ENCODE measurements around the gene DYRK3.
"Not testable (repeated sequence)": the region's sequence is repeated elsewhere in the genome, so short reads cannot be mapped to it uniquely, and the experiment has no call there.

DYRK3 gene

DNA sequence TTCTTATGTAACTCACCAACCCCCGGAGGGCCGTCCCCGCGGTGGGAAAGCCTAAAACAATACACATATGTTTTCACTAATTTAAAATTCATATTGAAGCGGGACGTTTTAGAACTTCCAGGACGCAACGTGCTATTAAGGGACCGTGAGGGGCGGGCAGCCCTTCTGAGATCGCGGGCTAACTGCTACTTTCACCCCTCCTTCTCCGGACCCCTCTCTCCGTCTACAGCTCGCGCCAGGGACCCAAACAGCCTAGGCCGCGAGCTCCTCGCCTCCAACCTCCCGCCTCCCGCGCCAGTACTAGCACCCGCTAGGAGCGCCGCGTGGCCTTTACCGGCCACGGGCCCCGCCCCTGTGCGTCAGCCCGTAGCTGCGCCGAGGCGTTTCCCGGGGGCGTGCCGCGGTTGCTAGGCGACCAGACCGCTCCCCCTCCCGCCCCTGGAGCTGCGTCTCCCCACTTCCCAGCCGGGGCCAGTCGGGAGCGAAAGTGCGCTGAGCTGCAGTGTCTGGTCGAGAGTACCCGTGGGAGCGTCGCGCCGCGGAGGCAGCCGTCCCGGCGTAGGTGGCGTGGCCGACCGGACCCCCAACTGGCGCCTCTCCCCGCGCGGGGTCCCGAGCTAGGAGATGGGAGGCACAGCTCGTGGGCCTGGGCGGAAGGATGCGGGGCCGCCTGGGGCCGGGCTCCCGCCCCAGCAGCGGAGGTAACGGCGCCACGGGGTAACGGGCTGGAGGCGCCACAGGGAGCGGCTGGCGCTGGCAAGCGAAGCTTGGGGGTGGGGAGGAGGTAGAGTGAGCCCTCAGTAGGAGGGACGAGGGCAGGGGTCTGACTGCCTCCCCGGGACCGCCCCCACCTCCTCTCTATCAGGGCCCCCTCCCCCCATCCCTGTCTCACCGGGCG lies at the start of gene DYRK3:
Gene DYRK3 (plus strand): TSS at position 457 of the 898 bp plus-strand sequence. CDS start 168 bp downstream, at position 625.
- DNase-seq (ENCODE audit: low read depth) = peak; percentile 91

DNA sequence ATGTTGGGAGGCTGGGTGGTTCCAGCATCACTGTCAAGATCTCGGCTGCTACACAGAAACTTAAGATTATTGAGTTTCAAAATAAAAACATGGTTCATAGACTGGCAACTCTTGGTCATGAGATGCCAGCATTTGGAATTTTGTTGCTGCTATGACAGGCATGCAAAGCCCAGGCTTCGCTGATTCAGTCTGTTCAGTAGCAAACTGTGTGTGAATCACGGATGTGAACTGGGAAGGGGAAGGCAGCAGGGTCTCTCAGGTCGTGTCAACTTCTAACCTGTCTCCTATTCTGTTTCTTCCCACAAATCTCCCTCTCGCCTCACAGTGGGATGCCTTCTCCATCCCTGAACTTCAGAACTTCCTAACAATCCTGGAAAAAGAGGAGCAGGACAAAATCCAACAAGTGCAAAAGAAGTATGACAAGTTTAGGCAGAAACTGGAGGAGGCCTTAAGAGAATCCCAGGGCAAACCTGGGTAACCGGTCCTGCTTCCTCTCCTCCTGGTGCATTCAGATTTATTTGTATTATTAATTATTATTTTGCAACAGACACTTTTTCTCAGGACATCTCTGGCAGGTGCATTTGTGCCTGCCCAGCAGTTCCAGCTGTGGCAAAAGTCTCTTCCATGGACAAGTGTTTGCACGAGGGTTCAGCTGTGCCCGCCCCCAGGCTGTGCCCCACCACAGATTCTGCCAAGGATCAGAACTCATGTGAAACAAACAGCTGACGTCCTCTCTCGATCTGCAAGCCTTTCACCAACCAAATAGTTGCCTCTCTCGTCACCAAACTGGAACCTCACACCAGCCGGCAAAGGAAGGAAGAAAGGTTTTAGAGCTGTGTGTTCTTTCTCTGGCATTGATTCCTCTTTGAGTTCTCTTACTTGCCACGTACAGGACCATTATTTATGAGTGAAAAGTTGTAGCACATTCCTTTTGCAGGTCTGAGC lies 48.6 kb upstream of the DYRK3 start:
- no peak for DNase-seq (ENCODE audit: low read depth)

DNA sequence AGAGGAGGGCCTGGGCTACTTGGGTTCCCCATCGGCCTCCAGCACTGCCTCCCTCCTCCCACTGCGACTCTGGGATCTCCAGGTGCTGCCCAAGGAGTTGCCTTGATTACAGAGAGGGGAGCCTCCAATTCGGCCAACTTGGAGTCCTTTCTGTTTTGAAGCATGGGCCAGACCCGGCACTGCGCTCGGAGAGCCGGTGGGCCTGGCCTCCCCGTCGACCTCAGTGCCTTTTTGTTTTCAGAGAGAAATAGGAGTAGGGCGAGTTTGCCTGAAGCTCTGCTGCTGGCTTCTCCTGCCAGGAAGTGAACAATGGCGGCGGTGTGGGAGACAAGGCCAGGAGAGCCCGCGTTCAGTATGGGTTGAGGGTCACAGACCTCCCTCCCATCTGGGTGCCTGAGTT lies 47.4 kb upstream of the DYRK3 start:
- no peak for DNase-seq (ENCODE audit: low read depth)

DNA sequence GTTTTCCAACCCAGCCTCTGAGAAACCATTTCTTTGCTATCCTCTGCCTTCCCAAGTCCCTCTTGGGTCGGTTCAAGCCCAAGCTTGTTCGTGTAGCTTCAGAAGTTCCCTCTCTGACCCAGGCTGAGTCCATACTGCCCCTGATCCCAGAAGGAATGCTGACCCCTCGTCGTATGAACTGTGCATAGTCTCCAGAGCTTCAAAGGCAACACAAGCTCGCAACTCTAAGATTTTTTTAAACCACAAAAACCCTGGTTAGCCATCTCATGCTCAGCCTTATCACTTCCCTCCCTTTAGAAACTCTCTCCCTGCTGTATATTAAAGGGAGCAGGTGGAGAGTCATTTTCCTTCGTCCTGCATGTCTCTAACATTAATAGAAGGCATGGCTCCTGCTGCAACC lies 46.8 kb upstream of the DYRK3 start:
- no peak for DNase-seq (ENCODE audit: low read depth)

DNA sequence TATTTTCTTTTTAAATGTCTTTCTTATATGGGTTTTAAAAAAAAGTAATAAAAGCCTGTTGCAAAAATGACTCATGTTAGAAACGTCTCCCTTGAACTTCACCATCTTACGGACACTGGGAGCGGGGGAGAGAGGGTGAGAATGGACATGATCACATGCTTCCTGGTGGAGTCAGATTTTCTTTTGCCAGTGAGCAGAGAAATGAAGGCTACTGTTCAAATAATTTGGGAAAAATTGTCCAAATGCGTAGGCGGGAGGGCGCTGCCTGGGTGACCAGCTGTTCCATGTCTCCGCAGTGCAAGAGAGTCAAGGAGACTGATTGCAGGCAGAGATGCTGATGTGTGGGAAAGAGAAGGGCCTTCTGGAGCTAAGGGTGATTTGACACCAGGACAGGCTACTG lies 46.1 kb upstream of the DYRK3 start:
- DNase-seq (ENCODE audit: low read depth) = no peak

DNA sequence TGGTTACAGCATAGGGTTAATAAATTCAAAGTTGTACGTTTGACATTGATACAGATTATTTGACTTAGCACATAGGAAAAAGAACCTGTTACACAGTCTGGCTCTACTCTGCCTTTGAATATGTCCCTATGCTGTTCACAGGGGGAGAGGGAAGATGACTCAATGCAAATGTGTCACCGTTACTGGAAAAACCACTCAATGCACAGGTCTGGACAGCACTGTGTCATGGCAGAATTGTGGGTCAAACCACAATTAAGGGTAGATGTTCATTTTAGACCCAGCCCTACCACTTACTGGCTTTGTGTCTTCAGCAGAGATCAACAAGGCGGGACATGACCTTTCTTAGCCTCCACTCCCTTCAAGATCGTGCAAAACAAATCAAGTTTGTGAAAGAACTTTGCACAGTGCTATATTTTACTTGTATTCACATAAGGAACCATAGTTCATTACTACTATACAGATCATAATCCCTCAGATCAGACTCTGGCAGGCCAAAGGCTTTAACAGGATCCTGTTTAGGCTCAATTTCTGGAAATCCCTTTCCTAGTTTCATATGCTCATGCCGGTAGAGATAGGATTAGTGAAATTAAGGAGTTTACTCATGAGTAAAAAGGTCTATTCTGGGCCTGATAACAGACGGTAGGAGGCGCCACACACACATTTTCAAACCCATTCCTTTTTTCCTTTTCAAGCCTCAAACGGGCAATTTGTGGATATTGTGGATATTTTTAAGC lies 45.1 kb upstream of the DYRK3 start:
- DNase-seq (ENCODE audit: low read depth) = no peak

DNA sequence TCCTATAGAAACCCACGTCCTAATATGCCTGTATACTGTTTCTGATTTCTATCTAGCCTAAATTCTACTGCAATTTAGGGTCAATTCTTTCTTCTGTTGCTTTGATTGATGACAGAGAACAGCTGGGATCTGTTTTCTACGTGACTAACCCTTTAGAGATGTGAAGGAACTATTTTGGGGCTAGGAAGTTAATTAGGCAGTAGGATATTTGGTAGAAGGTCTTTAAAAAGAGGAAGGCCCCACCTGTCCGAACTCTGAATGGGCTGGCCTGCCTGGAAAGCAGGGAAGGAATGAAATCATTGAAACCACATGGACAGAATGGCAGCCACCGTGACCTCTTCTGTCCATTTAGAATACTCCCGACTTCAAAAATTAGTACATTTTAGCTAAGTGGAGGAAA lies 44.1 kb upstream of the DYRK3 start:
- DNase-seq (ENCODE audit: low read depth) = no peak

DNA sequence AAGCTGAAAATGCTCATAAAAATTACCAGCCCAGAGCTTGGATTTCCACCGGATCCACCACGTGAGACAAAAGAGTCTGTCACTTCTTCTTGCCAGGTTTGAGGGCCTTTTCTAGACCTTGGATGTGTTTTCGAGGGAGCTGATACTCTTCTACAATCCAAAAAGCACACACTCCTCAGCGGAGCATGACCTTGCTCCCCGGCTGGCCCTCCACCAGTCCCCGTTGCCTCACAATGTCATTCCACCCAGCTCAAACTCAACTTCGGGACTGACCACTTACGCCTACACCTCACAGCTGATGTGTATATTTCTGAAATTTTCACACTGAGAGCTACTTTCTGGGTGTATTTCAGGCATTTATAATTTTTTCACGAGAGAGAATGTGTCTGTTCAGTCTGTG lies 43.6 kb upstream of the DYRK3 start:
- no peak for DNase-seq (ENCODE audit: low read depth)

DNA sequence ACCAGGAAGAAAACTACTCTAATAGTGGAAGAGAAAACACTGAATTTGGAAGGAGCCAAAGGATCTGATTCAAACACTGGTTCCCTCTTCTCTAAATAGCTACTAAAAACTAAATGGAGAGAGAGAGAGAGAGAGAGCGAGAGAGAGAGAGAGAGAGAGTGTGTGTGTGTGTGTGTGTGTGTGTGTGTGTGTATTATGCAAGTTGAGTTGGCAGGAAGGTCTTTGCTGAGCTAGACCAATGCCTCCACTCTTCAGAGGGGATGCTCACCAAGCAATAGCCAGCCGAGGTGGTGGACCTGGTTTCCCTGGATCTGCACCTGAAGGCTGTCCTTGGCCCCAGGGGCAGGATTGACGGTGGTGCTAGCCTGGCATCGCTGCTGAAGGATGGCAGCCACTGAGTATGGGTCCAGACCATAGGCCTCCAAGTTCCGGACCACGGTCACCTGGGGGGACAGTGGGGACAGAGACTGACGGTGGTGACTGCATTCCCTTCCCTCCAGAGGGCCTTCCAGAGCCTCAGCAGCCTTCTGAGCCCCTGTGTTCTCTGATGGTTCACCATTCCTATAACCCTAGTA lies 41.9 kb upstream of the DYRK3 start:
- no peak for DNase-seq (ENCODE audit: low read depth)

DNA sequence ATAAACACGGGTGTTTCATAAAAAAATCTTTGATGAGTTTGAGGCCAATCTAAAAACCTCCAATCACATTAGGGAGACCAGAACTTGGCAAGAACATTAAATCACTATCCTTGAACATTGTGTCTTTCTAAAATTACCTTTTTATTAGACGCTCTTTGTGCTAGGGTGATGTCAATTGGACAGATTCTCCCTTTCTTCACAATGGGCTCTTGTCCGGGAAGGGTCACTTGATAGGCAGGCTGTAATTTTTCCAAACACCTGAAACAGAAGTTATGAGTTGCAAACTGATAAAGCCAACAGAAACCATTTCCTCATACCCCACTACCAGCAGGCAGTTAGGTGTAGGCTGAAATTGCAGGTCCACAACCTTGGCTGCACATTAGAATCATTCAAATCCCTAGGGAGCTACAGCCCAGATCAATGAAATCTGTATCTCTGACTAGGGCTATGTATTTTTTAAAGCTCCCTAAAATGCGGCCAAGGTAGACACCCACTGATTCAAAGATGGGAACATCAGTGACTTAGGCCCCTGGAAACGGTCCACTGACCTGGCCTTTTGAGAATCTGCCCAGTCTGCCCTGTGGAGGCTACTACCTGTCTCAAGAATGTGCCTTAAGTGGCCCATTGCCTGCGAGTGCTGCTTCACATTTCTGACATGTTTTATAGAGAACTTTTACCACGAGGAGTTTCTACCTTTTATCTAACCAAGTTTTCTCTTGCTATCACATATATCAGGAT lies 39.6 kb upstream of the DYRK3 start:
- no peak for DNase-seq (ENCODE audit: low read depth)

DNA sequence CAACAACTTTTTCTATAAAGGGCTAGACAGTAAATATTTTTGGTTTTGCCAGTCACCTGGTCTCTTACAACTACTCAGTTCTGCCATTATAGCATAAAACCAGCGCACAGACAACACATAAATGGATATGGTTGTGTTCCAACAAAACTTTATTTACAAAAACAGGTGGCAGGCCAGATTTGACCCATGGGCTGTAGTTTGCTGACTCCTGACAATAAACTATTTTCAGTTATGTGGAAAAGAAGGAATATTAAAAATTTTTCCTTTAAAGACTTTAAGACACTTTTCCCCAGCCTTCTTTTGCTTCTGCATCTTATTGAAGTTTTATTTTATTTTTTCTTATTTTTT lies 39.0 kb upstream of the DYRK3 start:
- no peak for DNase-seq (ENCODE audit: low read depth)

DNA sequence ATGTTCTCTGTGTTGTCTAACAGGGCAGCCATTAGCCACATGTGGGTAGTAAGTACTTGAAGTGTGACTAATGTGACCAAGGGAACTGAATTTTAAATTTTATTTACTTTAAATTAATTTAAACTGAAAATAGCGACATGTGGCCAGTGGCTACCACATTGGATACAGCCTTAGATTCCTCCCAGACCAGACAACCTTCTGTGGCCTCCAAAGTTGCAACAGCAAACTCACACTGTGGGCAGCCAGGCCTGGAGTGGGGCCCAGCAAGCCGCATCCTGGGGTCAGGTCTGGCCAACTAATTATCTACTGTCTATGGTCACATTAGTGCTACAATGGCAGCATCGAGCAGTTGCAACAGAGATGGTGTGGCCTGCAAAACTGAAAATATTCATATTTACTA lies 34.8 kb upstream of the DYRK3 start:
- no peak for DNase-seq (ENCODE audit: low read depth)

DNA sequence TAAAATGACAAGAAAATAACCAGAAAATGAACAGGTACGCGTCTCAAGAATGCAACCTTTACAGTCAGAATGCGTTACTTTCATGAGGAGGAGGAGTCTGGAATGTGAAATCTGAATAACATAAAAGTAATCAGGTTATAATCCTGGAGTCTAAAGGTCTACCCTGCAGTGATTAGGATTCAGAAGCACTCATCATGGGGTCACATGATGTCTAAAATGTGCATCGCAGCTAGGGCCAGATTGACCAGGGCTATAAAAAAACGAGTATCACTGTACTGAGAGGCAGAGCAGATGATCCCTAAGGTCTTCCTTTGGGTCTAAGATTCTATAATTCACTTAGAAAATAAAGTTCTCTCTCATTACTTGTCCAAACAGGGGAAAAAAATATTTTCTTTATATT lies 30.5 kb upstream of the DYRK3 start:
- DNase-seq (ENCODE audit: low read depth) = no peak

DNA sequence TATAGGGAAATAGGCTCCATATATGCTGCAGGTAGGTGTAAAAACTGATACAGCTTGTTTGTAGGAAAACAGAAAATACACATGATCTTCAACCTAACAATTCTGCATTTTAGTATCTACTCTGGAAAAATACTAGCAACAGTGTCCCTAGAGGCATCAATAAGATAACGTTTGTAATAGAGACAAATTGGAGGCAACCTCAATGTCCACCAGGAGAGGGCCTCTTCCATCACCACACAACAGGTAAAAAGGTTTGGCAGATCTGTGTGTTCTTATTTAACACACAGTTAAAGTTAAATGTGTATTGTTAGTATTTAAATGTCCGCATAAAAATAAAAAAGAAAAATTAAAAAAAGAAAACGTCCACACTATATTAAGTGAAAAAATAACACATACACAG lies 28.5 kb upstream of the DYRK3 start:
- no peak for DNase-seq (ENCODE audit: low read depth)

DNA sequence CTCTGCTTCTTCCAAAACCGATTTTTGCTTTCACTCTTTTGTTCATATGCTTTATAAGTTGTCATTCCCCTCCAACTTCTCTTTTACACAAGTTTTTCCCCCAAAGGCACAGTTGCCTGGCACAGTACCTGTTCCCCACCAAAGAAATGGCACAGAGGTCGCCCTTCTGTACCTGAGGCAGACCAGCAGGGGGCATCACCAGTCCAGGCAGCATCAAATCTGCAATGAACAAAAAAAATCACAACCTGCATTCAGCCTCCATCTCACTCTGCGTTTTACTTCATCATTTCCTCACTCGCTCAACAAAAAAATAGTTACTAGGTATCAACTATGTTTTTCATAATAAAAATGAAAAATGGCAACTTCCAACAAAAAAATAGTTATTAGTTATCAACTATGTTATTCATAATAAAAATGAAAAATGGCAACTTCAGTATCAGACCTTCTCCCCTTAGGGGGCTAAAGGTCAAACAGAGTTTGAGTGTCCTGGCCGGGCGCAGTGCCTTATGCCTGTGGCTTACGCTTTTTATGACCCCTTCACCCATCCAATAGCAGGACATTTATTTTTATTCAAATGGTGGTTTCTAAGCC lies 27.1 kb upstream of the DYRK3 start:
- DNase-seq (ENCODE audit: low read depth) = peak; percentile 38

DNA sequence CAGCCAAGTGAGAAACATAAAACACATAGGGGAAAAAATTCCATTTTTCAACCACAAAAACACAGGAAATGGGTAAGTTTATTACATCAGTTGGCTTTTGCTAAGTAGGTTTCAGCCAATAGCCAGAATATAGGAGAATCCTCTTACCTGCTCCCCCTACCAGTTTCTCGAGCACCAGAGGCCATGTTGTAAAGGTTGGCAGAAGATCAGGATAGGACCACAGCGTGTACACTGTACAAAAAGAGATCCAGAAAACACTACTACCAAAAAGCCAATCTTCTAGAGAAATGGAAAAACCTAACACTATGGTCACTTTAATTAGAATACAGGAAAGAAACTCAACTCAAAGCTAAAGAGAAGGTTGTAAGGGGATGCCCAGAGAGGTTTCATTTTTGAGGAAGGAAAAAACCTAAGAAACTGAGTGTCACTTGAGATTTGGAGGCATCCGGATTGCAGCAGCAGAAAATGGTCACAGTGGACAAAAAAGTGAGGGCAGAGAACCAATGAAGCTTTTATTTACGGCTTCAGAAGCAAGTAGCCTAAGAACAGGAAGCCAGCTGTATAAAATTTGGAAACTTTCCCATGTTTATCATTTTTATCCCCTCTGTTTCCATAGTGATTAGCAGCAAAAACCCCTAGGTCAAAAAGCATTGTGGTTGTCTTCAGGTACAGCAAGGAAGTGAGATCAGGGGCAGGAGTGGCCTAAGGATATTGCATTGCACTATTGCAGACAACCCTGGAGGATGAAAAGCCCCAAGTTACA lies 25.9 kb upstream of the DYRK3 start:
- DNase-seq (ENCODE audit: low read depth) = no peak

DNA sequence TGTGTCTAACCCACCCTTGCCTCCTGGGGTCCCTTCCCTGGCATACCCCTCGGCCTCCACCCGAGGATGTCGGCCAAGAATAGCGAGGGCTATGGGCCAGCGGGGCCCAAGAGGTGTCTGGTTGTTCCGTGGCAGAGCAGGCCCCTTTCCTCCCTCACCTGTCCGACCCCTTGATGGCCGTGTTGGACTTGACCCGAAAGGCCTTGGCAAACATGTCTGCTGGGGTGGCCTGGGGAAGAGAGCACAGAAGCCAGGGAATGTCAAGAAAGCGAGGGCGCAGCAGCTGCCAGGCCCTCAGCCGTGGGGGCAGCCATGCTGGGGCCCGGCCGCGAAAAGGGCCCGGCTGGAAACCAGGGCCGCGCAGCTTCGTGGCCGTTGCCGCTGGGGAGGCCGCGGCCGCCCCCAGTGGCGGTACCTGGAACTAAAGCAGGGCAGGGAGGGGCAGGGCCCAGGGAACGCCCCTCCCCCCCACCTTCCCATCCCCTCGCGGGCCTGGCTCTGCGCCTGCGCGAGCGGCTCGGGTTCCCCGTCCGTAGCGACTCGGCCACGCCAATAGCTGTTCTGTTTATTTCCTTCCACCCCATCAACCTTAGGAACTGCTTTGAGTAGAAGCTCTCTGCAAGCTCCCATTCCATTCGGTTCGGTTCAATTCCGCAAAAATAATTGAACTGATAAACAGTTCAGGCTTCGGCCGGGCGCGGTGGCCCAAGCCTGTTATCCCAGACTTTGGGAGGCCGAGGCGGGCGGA lies 23.0 kb upstream of the DYRK3 start, which contains the start of gene EIF2D:
Gene EIF2D (minus strand): TSS at position 337 of the 748 bp plus-strand sequence. CDS start 123 bp downstream, at position 214.
- DNase-seq (ENCODE audit: low read depth) = peak; percentile 91

DNA sequence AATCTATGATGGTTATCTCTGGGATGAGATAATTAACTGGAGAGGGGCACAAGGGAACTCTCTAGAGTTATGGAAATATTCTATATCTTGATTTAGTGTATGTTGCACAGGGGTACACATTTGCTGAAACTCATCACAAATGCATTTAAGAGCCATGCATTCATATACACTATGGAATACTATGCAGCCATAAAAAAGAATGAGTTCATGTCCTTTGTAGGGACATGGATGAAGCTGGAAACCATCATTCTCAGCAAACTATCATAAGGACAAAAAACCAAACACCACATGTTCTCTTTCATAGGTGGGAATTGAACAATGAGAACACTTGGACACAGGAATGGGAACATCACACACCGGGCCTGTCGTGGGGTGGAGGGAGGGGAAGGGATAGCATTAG lies 8.9 kb upstream of the DYRK3 start:
- not testable (repeated sequence) for DNase-seq (ENCODE audit: low read depth)

DNA sequence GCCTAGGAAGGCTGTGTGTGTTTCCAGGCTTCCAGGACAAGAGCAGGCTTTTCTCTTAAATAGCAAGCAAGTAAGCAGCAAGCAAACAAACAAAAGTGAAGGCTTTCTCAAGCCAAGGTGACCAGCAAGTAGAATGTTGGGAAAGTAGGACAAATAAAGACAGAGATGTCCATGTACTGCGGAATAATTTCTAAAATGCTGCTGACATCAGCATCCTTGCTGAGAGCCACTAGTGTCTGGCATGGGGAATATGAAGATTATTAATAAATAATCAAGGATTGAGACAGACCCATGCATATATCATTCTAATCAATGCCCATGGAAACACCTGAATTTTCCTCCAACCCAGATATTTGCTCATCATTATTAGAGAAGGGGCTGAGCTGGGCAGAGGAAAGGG lies 6.4 kb upstream of the DYRK3 start:
- no peak for DNase-seq (ENCODE audit: low read depth)

Data from activated T-helper 9 cell treated with anti-CD3 and anti-CD28 coated beads, Interleukin-2, amount 50 U/mL, for 16 hours (primary cell).